ENCODE measurements around the gene CARD6.
"Not testable (repeated sequence)": the region's sequence is repeated elsewhere in the genome, so short reads cannot be mapped to it uniquely, and the experiment has no call there.

Gene CARD6

DNA sequence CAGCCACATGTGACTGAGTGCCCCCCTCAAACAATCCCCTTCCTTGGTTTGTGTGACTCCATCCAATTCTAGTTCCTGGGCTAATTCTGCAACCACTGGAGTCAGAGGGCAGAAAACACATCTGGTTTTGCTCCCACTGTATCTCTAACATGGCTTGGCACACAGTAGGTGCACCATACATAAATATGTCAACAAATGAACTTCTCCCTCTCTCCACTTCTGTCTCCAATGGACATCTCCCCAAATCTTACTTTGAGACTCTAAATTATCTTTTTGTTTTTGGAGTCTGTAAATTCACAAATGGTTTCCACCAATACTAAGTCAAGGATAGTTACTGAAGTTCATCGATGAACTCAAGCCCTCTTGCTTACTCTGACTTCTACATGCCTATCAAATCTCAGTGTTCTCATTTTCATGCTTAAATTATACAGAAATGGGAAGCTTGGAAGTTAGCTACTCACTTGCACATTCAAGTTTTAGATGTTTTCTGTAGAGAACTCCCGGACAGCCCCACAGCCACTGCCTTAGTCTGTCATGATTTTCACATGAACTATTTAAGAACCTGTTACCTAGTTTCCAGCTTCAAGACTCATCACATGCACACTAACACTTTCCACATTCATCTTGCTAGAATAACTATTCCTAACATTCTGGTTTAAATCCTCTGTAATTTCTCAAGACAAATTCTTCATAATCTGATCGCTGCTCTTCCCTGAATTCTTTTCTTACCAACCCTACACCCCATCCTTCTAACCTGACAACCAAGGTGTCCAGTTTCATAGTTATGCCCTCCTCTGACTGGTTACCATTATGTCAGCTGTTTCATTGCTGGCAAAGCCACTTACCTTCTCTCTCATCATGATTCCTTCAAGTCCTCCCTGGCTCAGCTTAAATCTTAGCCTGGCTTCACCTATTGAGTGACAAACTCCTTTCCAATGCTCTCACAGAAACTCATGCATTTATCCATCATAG, 12.2 kb upstream of the CARD6 start:
- no peak for DNase-seq

DNA sequence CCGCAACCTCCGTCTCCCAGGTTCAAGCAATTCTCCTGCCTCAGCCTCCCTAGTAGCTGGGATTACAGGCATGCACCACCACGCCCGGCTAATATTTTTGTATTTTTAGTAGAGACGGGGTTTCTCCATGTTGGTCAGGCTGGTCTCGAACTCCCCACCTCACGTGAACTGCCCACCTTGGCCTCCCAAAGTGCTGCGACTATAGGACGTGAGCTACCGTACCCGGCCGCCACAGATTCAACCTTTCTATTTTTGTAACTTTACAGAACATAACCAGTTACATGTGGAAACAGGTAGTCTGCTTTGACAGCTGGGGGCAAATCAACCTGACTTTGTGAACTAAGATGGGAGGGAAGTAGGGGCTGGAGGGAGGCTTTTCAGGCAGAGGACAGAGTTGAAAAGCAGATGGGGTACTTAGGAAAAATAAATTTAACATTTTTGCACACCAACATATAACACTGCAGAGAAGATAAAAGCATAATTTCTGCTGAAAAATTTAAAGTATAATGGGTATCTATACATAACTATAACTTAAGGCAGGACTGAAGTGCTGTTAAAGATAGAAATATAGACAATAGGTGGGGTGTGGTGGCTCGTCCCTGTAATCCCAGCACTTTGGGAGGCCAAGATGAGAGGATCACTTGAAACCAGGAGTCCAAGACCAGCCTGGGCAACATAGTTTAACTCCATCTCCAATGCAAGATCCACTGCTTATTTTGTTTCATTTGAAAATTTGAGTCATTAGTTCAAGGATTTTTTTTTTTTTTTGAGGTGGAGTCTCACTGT, 11.2 kb upstream of the CARD6 start:
- DNase-seq, result no peak

DNA sequence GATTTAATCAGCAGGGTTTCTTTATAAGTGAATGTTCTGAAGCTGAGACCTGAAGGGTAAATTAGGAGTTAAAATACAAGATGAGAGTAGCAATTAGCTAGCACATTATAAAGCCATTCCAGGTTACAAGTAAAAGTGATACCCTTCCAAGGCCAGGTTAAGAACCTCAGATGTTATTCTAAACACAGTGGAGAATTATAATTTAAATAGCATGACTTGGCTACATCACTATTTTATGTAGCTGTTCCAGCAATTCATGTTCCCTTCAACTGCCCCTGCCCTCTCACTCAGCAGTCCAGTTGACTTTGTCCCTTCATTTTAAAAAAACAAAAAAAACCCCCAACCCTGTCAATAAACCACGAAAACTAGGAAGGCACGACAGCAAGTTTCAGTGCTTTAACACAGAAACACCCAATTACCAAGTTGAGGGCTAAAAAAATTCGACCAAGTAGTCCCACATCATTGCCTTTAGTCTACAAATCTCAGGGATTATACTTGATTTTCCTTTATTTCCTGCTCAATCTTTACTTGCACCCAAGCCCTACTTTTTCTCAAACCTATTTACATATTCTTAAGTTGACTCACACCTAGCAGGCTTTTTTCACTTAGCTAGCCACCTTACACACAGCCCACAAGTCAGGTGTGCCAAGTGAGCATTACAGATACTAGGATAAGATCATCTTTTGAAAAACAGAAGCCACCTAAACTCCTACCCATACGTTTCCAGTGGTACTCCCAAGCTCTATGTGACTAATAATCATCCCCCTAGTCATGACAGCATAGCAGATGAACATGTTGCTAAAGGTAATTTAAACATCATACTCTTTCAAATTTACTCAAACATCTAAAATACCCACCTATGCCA, 9.6 kb upstream of the CARD6 start:
- no peak for DNase-seq

DNA sequence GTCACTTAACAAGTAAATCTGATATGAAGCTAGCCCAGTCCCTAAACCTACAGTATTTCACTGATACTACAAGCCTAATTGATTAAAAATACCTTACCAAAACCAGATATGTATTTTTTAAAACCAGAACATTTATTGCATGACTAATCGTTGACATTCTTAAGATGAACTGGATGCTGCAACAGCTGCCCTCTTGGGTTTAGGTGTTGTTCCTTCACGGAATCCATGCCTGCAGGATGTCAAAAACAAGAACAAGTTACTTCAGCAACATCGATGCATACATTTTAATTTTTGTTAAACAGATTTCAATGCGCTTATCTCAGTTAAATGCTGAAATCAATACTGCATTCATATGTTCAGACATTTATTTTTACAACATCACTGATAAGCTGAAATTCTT, 8.8 kb upstream of the CARD6 start:
- DNase-seq, result no peak

DNA sequence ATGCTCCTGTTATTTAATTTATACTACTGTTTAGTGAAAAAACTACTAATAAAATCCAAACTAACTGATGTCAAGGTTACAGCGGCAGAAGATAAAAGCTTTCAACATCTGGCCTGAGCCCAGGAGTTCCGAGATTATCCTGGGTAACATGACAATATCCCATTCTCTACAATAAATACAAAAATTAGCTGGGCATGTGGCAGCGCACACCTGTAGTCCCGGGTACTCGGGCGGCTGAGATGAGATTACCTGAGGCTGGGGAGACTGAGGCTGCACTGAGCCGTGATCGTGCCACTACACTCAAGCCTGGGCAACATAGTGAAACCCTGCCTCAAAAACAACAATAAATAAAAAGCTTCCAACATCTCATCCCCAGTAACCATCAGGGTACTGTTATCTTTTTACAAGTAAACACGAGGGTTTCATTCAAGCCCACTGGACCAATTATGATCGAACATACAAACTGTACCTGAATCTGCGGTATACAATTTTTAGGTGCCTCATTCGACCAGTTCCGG, 7.4 kb upstream of the CARD6 start:
- no peak for DNase-seq

DNA sequence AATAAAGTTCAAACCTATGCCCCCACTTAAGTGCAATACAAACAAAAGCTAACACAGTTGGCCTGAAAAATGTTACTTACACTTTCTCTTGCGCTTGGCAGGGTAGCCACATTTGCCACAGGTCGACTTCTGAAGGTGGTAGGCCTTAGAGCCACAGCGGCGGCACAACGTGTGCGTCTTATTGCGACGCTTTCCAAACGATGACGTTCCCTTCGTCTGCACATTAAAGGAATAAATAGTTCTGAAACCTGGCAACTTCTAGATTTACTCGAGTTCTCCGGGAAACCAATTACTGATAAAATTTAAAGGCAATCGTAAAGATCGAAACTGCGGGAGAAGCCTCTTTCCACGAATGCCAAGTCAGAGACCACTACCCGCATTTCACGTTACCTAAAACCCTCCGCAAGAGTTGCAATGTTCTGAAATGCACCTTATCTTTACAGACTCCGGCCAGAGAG, 6.7 kb upstream of the CARD6 start:
- DNase-seq, result peak in 1 of 2 experiments; percentile 49

DNA sequence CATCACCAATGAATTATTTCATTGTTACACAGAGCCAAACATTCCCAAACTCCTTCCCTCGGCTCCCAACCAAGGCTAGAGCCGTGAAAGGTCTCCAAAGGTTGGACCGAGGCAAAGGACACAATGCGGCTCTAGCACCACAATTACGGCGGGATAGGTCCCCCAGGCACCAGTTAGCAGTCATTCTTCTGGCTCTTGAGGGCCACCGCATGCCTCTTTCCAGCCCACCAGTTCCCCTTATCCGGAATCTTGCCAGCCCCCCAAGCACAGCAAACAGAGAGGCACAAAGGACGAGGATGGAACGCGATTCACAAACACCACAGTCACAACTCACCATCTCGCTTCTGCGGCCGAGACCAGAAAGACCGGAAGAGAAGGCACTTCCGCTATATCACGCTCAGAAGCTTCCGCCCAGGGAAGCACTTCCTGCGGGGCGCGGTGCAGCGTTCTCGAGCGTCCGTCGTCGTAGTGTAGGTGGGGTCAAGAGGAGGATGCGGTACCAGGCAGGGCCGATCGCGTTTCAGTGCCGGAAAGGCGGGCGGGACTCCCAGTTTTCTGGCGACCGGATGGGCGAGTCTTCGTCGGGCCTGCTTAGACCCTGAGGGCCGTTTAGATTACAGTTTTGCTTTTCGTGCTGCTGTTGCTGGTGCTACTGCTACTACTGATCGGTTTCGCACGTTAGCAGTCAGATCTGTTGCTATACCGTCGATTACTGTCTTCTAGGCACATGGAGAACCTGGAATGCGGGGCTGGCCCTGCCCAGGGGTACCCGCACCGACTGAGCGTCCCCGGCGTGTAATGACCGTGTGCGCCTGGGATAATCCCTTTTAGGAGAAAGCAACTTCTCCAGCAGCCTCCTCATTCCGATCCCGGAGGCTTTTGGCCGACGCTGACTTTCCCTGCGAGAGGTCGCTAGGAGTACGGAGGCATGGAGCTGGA, 6.0 kb upstream of the CARD6 start, which contains the start of gene RPL37:
TSS of gene RPL37 (minus strand) at position 374 of the 939 bp plus-strand sequence. CDS start at position 337, 37 bp downstream.
- DNase-seq, result peak; percentile 94 to 99

DNA sequence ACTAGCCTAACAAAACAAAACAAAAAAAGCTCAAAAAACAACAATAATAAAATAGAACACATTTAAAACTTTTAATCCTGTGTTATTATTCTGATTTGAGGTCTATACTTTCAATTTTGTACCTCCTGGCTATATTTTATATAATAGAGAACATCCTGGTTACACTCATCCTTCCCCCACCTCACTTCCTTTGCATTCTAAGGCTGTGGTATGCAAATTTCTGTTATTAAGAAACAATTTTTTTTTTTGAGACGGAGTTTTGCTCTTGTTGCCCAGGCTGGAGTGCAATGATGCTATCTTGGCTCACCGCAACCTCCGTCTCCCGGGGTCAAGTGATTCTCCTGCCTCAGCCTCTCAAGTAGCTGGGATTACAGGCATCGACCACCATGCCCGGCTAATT, 3.1 kb upstream of the CARD6 start:
- DNase-seq, result no peak

DNA sequence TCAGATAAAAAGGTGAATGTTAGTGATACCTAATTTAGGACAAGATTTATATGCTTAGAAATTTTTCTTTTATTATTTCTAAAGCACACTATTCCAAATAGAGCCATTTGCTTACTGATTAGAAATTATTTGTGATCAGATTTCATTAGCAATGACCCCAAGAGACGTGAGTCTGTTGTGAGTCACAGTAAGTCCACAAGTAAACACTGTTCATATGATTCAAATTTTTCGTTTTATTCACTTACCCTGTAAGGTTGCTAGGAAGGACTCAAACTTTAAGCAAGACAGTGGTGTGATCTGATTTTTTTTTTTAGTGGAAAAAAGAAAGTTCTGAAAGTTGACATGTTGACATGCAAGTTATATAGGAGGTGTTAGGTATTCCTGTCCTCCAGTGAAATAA, 1.2 kb downstream of the CARD6 start:
- DNase-seq, result no peak

DNA sequence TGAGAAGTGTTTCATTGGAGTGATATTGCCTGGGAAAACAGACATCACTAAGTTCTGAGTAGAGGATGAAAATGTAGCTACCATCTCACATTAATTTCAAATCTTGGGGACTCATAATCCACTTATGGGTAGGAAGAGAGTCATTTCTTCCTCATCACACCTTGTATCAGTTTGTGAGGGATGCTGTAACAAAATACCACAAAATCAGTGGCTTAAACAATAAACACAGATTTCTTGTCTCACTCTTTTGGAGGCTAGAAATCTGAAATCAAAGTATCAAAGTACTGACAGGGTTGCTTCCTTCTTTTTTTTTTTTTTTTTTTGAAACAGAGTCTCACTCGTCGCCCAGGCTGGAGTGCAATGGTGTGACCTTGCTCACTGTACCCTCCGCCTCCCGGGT, 3.4 kb downstream of the CARD6 start:
- no peak for DNase-seq

DNA sequence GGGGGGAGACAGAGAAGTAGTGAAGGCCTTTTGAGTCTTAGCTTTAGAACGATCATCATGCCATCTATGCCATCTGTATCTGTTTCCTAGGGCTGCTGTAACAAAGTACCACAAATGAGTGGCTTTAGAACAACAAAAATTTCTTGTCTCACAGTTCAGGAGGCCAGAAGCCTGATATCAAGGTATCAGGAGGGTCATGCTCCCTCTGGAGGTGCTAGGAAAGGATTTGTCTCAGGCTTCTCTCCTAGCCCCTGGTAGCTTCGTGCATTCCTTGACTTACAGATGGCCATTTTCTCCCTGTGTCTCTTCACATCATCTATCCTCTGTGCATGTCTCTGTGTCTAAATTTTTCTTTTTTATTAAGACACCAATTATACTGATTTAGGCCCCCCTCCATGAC, 5.2 kb downstream of the CARD6 start:
- no peak for DNase-seq

DNA sequence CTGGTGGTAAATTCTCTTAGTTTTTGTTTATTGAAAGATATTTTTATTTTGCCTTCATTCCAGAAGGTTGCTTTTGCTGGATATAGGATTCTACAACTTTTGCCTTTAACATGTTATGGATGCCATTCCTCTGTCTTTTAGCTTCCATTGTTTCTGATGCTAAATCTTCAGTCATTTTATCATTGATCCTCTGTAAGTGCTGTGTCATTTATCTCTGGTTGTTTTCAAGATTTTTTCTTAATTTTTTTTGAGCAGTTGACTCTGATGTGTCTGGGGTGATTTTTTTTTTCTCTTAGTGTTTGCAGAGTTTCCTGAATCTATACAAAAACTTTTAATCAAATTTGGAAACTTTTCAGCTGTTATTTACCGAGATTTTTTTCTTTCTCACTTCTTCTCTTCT, 6.4 kb downstream of the CARD6 start:
- no peak for DNase-seq

DNA sequence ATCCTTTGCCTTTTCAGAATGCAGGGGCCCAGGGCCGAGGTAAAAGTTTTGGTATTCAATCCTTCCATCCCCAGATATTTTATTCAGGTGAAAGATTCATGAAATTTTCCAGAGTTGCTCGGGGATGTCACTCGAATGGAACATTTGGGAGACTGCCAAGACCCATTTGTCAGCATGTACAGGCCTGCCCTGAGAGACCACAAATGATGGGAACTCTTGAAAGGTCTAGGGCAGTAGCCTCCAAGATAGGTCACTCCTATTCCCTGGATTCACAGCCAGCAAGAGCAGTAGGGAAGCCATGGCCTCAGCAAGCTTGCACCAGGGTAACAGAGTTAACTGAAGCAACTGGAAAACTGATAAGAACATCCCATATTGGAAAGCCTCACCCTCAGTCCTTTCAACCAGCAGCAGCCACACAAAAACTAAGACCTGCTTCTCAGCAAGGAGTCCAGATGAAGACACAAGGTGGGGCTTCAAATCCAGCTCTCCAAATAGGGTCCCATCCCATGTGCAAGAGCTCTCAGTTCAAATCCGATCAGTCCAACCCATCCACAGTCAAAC, 12.5 kb downstream of the CARD6 start:
- DNase-seq, result no peak

DNA sequence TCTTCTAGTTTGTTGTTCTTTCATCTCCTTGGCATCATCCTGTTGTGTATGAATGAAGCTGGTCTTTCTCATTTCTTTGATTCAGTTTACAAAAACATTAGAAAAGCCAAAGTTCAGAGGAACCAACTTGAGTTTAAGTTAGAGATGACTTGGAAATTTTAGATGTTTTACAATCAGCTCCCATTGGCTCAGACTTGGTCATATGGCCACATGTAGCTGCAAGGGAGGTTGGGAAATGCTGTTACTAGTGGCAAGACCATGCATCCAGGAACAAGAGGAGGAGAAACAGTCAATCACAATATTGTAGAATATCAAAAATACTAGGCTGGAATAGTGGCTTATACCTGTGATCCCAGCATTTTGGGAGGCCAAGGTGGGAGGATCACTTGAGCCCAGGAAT, 19.5 kb downstream of the CARD6 start:
- DNase-seq, result no peak

DNA sequence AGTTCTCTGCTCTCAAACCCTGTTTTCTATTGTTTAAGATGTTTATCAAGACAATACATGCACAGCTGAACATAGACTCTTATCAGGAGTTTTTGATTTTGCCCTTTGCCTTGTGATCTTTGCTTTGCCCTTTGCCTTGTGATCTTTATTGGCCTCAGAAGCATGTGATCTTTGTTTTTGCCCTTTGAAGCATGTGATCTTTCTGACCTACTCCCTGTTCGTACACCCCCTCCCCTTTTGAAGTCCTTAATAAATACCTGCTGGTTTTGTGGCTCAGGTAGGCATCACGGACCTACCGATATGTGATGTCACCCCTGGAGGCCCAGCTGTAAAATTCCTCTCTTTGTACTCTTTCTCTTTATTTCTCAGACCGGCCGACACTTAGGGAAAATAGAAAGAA, 23.8 kb downstream of the CARD6 start:
- DNase-seq, result not testable (repeated sequence)

DNA sequence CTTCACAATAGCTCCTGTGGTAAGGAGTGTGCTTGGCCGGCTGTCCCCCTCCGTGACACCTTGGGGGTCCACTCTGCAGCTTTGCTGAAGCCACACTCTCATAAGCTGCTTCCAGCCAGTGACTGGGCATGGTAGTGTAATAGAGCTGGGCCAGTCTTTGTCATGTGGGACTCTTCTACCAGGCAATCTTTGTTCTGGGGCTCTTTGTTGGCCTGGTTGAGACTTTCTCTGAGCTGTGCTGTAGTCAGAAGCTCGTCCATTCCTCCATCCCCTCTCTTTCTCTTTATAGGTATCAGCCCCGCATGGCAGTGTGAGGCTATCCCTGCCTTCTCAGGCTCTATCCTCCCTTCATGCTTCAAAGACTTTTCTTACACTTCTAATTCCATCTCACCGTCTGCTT, 25.7 kb downstream of the CARD6 start:
- no peak for DNase-seq

DNA sequence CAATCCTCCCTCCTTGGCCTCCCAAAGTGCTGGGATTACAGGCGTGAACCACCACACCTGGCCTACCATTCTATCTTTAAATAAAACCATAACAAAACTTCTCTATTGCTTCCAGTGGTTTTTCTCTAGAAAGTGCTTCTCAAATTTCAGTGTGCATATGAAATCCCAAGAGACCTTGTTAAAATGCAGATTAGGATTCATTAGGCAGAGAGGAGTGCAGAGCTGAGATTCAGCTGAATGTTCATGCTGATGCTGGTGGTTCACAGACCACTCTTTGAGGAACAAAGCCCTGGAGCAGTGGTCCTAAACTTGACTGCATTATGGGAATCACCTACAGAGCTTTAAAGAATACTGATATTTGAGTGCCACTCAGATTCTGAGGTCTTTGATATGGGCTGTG, 28.2 kb downstream of the CARD6 start:
- peak in 1 of 2 experiments; percentile 50 for DNase-seq

DNA sequence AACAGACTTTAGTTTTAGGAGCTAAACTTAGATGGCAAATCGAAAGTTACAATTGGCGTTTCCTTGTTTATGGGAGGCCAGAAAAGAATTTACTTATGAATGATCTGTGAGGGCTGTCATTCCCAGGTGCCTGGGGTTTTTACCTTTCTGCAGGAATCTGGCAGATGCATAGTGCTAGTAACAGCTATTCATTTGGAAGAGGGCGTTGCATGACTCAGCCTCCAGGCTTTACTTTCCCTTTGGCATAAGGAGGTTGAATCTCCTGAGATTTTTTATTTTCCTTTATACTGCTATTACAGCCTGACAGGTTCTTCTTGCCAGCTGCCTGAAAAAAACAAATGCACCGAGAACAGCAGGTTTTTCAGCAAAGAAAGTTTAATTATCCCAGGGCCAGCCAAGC, 30.0 kb downstream of the CARD6 start:
- DNase-seq, result no peak

DNA sequence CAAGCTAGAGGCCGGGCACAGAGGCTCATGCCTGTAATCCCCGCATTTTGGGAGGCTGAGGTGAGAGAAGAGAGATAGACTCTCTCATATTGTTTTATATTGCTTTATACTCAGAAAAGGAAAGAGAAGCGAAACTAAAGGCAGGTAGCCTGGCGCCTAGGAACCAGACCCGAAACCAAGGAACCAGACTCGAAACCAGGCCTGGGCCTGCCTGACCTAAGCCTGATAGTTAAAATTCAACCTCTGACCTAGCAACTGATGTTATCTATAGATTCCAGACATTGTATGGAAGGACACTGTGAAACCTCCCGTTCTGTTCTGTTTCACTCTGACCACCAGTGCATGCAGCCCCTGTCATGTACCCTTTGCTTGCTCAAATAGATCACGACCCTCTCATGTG, 31.1 kb downstream of the CARD6 start:
- DNase-seq, result not testable (repeated sequence)

DNA sequence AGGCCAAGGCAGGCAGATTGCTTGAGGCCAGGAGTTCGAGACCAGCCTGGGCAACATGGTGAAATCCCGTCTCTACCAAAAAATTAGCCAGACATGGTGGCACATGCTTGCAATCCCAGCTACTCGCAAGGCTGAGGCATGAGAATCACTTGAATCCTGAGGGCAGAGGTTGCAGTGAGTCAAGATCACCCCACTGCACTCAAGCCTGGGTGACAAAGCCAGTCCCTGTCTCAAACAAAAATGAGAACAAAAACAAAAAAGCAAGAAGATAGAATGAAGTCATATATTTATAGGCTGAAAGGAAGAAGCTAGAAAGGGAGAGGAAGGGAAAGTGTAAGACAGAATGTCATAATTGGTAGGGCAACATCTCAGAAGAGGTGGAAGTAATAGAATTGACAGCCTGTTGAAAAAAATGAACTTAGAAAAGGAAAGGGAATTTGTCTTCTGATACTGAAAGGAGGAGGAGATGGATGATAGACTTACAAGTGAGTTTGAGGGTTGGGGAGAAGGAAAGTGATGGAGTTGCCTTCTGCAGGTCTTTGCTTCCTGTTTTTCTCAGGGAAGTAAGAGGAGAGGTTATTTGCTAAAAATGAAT, 32.2 kb downstream of the CARD6 start:
- no peak for DNase-seq

DNA sequence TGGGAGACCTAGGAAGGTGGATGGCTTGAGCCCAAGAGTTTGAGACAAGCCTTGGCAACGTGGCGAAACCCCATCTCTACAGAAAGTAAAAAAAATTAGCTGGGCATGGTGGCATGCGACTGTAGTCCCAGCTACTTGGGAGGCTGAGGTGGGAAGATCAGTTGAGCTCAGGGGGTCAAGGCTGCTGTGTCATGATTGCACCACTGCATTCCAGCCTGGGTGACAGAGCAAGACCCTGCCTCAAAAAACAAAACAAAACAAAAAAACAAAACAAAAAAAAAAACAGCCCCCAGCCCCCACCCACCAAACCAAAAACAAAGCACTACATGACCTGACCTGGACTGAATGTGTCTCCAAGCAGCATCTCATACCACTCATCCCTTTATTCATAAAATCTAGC, 34.8 kb downstream of the CARD6 start:
- DNase-seq, result no peak
